Fibroblast of lung (primary cell): Measurements from ENCODE around the gene SAT2. TPM values are rescaled to one million over a fixed set of nuclear protein-coding genes. Genes with fewer than 3 reads are reported as not detected.

Experiments used
- DNase-seq, 2 donors: peaks; one replicate each; pipeline versions ENCODE4 v3.0.0 to v3.0.0-alpha.2; 2010; ENCODE audit warnings: low read depth in 2 of 2
- H2AFZ ChIP-seq: 2 replicates; pipeline ENCODE4 v1.5.1; 2012; ENCODE audit warnings: low read length, control low read depth, inconsistent platforms
- H3K27ac ChIP-seq: 2 replicates; pipeline ENCODE4 v1.5.1; 2011; ENCODE audit warnings: low read length, control low read depth; ENCODE audit not compliant: insufficient read depth
- H3K27me3 ChIP-seq: 2 replicates; pipeline ENCODE4 v1.5.1; 2011; ENCODE audit warnings: mild to moderate bottlenecking, low read length; ENCODE audit not compliant: control insufficient read depth, insufficient read depth
- H3K36me3 ChIP-seq: 2 replicates; pipeline ENCODE4 v1.5.1; 2011; ENCODE audit warnings: low read length; ENCODE audit not compliant: control insufficient read depth, insufficient read depth
- H3K4me1 ChIP-seq: 2 replicates; pipeline ENCODE4 v1.5.1; 2011; ENCODE audit warnings: low read length; ENCODE audit not compliant: control insufficient read depth, insufficient read depth; ENCODE audit errors: extremely low read depth
- H3K4me2 ChIP-seq: 2 replicates; pipeline ENCODE4 v1.5.1; 2011; ENCODE audit warnings: low read length, control low read depth; ENCODE audit not compliant: insufficient read depth; ENCODE audit errors: extremely low read depth
- H3K4me3 ChIP-seq, 4 experiments: fragments of 200-600 bp in 1 of 4; sonication (generic) in 1 of 4; replicated peaks in 1 of 4; 2 replicates each; pipeline ENCODE4 v1.5.1; 2011 to 2016; ENCODE audit warnings: low read length in 4 of 4, low read depth in 3 of 4, mild to moderate bottlenecking in 3 of 4, control low read depth in 2 of 4, inconsistent platforms in 1 of 4, mixed read lengths in 1 of 4; ENCODE audit not compliant: insufficient read depth in 1 of 4; ENCODE audit errors: control extremely low read depth in 1 of 4
- H3K79me2 ChIP-seq: 2 replicates; pipeline ENCODE4 v1.5.1; 2012; ENCODE audit warnings: mild to moderate bottlenecking, low read length, inconsistent platforms; ENCODE audit not compliant: control insufficient read depth, insufficient read depth
- H3K9ac ChIP-seq: 2 replicates; pipeline ENCODE4 v1.5.1; 2011; ENCODE audit warnings: mild to moderate bottlenecking, low read length, control low read depth; ENCODE audit not compliant: insufficient read depth
- H3K9me3 ChIP-seq: 2 replicates; pipeline ENCODE4 v1.5.1; 2012; ENCODE audit warnings: low read depth, low read length; ENCODE audit not compliant: control insufficient read depth, insufficient read depth
- H4K20me1 ChIP-seq: 2 replicates; pipeline ENCODE4 v1.5.1; 2011; ENCODE audit warnings: low read length; ENCODE audit not compliant: control insufficient read depth, insufficient read depth; ENCODE audit errors: extremely low read depth
- EZH2 ChIP-seq: IDR thresholded peaks from 2 replicates; pipeline ENCODE4 v1.5.1; 2012; ENCODE audit warnings: low read length, control low read depth, mild to moderate bottlenecking; ENCODE audit errors: missing control alignments
- polyA plus RNA-seq, 2 donors: library from polyadenylated mRNA; depleted of rRNA in 1 of 2; stranded (reverse) in 1 of 2; unstranded in 1 of 2; fragments of >200 nt; gene quantifications; 2 replicates each; pipeline ENCODE4 v1.2.1, GENCODE V29; 2011 to 2012; ENCODE audit warnings: missing spikeins in 1 of 2
- total RNA-seq: library from RNA; depleted of rRNA; stranded (reverse); fragments of >200 nt; gene quantifications from 2 replicates; pipeline ENCODE4 v1.2.1, GENCODE V29; 2014
- TF ChIP-seq, protein P1 (sequence below), 2 donors: IDR thresholded peaks in 1 of 2; conservative IDR thresholded peaks in 1 of 2; 1 replicate in 1 of 2; 2 replicates in 1 of 2; pipeline ENCODE4 v1.5.1; 2011 to 2012; ENCODE audit warnings: low read length in 2 of 2, control low read depth in 1 of 2, inconsistent platforms in 1 of 2, low read depth in 1 of 2, mild to moderate bottlenecking in 1 of 2

SAT2 gene
- total and polyA plus RNA-seq, 2 donors (not counting 1 experiment from before 2014, with no cell fraction given) = 48.2 to 54.3 TPM

DNA sequence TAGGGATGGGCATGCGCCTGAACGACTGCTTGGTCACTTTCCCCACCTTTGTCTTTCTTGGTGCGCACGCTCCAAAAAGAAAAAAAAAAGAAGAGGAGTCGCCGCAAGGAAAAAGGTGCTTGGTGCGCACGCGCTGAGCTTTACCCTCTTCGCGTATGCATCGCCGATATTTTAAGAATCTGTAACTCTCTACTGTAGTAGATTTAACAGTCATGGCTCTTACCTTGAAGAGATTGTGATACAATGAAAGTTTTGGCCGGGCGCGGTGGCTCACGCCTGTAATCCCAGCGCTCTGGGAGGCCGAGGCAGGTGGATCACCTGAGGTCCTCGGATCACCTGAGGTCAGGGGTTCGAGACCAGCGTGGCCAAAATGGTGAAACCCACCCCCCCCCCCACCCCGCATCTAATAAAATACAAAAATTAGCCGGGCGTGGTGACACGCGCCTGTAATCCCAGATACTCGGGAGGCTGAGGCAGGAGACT lies 12.3 kb downstream of the SAT2 start:
- Histone ChIP-seq H3K4me2 (peak overlapping the region; percentile 75), H3K36me3 (no peaks in the 10 kb centered on the region), H3K27ac (peak overlapping the region; percentile 57), H3K79me2 (peaks cover 39% of the 10 kb centered on the region), H3K9me3 (no peaks in the 10 kb centered on the region), H3K4me1 (peaks cover 5% of the 10 kb centered on the region), H2AFZ (peak overlapping the region; percentile 55), H3K27me3 (peaks cover 3% of the 10 kb centered on the region), H3K9ac (no peak overlapping the region), H4K20me1 (no peaks in the 10 kb centered on the region), H3K4me3 (peak overlapping the region; percentile 36 to 64 (median 50))
- TF ChIP-seq, protein P1, sequence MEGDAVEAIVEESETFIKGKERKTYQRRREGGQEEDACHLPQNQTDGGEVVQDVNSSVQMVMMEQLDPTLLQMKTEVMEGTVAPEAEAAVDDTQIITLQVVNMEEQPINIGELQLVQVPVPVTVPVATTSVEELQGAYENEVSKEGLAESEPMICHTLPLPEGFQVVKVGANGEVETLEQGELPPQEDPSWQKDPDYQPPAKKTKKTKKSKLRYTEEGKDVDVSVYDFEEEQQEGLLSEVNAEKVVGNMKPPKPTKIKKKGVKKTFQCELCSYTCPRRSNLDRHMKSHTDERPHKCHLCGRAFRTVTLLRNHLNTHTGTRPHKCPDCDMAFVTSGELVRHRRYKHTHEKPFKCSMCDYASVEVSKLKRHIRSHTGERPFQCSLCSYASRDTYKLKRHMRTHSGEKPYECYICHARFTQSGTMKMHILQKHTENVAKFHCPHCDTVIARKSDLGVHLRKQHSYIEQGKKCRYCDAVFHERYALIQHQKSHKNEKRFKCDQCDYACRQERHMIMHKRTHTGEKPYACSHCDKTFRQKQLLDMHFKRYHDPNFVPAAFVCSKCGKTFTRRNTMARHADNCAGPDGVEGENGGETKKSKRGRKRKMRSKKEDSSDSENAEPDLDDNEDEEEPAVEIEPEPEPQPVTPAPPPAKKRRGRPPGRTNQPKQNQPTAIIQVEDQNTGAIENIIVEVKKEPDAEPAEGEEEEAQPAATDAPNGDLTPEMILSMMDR (conservative IDR thresholded peaks at IDR 0.05 in 1 of 2, IDR thresholded peaks at IDR 0.05 in 1 of 2; ENCODE audit: low read depth in 1 of 2, low read length in 2 of 2) = no peak
- TF ChIP-seq EZH2 = no peak
- no peak for DNase-seq

DNA sequence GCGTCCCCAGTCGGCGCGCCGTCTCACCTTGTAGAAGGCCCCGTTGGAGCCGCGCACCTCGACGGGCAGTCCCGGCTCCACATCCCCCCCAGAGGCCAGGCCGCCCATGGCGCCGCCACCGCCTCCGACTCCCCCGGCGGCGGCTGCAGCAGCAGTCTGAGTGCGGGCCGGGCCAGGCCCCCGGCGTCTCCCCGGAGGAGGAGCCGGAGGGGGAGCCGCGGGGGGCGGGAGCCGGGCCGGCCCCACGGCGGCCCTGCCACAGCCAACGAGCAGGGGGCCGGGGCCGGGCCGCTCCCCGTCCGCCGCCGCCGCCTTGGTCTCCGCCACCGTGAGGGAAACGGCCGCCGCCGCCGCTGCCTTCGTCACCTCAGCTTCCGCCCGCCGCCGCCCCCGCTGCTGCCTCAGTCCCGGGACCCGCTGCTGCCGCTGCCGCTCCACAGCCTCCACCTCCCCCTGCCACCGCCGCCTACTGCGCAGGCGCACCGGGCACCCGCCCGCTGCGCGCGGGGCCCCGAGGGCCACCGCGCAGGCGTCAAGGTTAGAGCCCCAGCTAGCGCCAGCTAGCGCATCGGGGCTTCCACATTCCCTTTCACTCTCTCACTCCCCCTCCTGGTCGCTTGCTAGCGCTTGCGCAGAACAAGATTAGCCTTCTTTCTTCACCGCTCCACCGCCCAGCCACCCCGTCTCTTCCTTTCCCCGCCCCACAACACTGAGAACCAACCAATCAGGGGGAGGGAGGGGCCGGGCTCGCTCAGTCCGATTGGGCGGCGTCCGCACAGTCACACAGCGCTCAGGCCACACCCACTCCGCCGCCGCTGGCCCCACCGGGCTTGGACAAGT lies 13.0 kb downstream of the SAT2 start, which contains the start of gene FXR2:
FXR2 (minus strand) TSS at position 473 of the 840 bp plus-strand sequence; CDS start at position 108, 365 bp downstream.
- peak within 1 kb of the TSS; percentile 80 for H3K9ac ChIP-seq
- no peaks in the 10 kb centered on the region for H4K20me1 ChIP-seq
- peaks cover under 1% of the 10 kb centered on the region for H3K27me3 ChIP-seq
- no peaks in the 10 kb centered on the region for H3K36me3 ChIP-seq
- no peaks in the 10 kb centered on the region for H3K9me3 ChIP-seq
- no peak for TF ChIP-seq EZH2
- TF ChIP-seq, protein P1 (conservative IDR thresholded peaks at IDR 0.05 in 1 of 2, IDR thresholded peaks at IDR 0.05 in 1 of 2; ENCODE audit: low read depth in 1 of 2, low read length in 2 of 2) = peak; percentile 55 to 65
- H3K27ac ChIP-seq = peak within 1 kb of the TSS; percentile 65
- H2AFZ ChIP-seq = peak within 1 kb of the TSS; percentile 55
- peak; percentile 99 to 100 for DNase-seq
- peak within 1 kb of the TSS; percentile 93 for H3K4me2 ChIP-seq
- H3K4me1 ChIP-seq = peaks cover 5% of the 10 kb centered on the region
- H3K4me3 ChIP-seq = peak within 1 kb of the TSS; percentile 54 to 96 (median 80)
- peaks cover 43% of the 10 kb centered on the region for H3K79me2 ChIP-seq

DNA sequence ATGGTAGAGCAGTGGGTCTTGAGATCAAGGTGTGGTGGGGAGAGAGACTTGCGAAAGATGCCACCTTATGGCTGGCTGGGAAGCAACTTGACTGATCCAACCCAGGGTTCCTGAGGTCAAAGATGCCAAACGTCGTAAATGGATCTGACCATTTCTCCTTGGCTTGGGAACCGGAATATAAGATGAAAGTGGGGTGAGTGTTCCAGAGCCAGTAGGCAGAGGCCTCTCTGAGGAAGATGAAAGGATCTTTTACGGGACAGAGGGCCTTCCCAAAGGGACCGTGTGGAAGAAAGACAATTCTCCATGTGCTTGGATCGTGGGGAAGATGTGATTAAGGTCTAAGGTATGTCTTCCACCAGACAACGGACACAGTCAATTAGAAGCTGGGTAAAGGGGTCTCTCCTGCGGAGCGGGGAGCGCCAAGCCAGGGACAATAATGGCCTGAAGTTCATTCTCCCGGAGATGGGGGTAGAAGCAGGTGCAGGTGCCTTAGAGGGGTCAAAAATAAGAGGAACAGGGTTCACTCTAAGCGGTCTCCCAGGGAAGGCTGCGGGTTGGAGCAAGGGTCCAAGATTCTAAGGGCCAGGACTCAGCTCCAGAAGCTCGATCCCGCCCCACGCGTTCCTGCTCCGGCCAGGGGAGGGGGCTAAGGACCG lies 13.7 kb downstream of the SAT2 start:
- Histone ChIP-seq H3K4me1 (peaks cover 5% of the 10 kb centered on the region), H2AFZ (no peak overlapping the region), H3K27me3 (no peaks in the 10 kb centered on the region), H3K4me2 (peak overlapping the region; percentile 93), H3K27ac (peak overlapping the region; percentile 65), H3K9me3 (no peaks in the 10 kb centered on the region), H3K36me3 (no peaks in the 10 kb centered on the region), H3K9ac (peak overlapping the region; percentile 80), H4K20me1 (no peaks in the 10 kb centered on the region), H3K79me2 (peaks cover 45% of the 10 kb centered on the region), H3K4me3 (peak overlapping the region; percentile 54 to 96 (median 80))
- no peak for TF ChIP-seq EZH2
- TF ChIP-seq, protein P1 (conservative IDR thresholded peaks at IDR 0.05 in 1 of 2, IDR thresholded peaks at IDR 0.05 in 1 of 2; ENCODE audit: low read depth in 1 of 2, low read length in 2 of 2) = no peak
- peak; percentile 31 to 61 for DNase-seq
